Suprapubic skin (tissue), 4 donors: ENCODE measurements around the gene CHST15. TPM values are rescaled to one million over a fixed set of nuclear protein-coding genes. Genes with fewer than 3 reads are reported as not detected.

ENCODE experiments used
- DNase-seq, 2 donors: peaks; one replicate each; pipeline ENCODE4 v3.0.0-alpha.2; 2019; ENCODE audit warnings: low spot score in 2 of 2
- H3K27ac ChIP-seq: fragments of 200-600 bp; sonication (generic); one replicate; pipeline ENCODE4 v1.5.1; 2019
- H3K27me3 ChIP-seq: fragments of 200-600 bp; sonication (generic); one replicate; pipeline ENCODE4 v1.5.1; 2019
- H3K36me3 ChIP-seq: fragments of 200-600 bp; sonication (generic); one replicate; pipeline ENCODE4 v1.5.1; 2019
- H3K4me1 ChIP-seq: fragments of 200-600 bp; sonication (generic); one replicate; pipeline ENCODE4 v1.5.1; 2019
- H3K4me3 ChIP-seq: fragments of 200-600 bp; sonication (generic); one replicate; pipeline ENCODE4 v1.5.1; 2019; ENCODE audit warnings: mild to moderate bottlenecking
- H3K9me3 ChIP-seq: fragments of 200-600 bp; sonication (generic); one replicate; pipeline ENCODE4 v1.5.1; 2019
- EP300 ChIP-seq: sonication (generic); formaldehyde crosslinking; IDR thresholded peaks from one replicate; pipeline ENCODE4 v1.6.1; 2017; ENCODE audit warnings: antibody characterized with exemption
- POLR2A ChIP-seq, 2 donors: fragments of 450-650 bp; IDR thresholded peaks; one replicate each; pipeline ENCODE4 v1.6.1; 2017; ENCODE audit warnings: antibody characterized with exemption in 2 of 2, mild to moderate bottlenecking in 2 of 2, moderate library complexity in 2 of 2
- POLR2AphosphoS5 ChIP-seq, 3 donors: sonication (generic); formaldehyde crosslinking; IDR thresholded peaks; one replicate each; pipeline ENCODE4 v1.6.1; 2017; ENCODE audit warnings: antibody characterized with exemption in 3 of 3
- WGBS: methylation state at CpG from one replicate; pipeline ENCODE4 v1.1.5; 2018; 5-methylcytosine and 5-hydroxymethylcytosine counted together
- total RNA-seq, 4 donors: library from RNA; depleted of rRNA; stranded (reverse); fragments of >200 nt; gene quantifications; one replicate each; pipeline ENCODE4 v1.1.0, GENCODE V29; 2016
- TF ChIP-seq, protein P1 (sequence below), 2 donors: fragments of 200-600 bp in 1 of 2; fragments of 450-650 bp in 1 of 2; sonication (generic) in 1 of 2; IDR thresholded peaks; one replicate each; pipeline ENCODE4 v1.5.1; 2016 to 2019; ENCODE audit warnings: antibody characterized with exemption in 2 of 2, mild to moderate bottlenecking in 1 of 2, moderate library complexity in 1 of 2

The CHST15 gene
- total RNA-seq, 4 donors from 2014 or later = 20.6 to 59.1 (median 22.8) TPM

DNA sequence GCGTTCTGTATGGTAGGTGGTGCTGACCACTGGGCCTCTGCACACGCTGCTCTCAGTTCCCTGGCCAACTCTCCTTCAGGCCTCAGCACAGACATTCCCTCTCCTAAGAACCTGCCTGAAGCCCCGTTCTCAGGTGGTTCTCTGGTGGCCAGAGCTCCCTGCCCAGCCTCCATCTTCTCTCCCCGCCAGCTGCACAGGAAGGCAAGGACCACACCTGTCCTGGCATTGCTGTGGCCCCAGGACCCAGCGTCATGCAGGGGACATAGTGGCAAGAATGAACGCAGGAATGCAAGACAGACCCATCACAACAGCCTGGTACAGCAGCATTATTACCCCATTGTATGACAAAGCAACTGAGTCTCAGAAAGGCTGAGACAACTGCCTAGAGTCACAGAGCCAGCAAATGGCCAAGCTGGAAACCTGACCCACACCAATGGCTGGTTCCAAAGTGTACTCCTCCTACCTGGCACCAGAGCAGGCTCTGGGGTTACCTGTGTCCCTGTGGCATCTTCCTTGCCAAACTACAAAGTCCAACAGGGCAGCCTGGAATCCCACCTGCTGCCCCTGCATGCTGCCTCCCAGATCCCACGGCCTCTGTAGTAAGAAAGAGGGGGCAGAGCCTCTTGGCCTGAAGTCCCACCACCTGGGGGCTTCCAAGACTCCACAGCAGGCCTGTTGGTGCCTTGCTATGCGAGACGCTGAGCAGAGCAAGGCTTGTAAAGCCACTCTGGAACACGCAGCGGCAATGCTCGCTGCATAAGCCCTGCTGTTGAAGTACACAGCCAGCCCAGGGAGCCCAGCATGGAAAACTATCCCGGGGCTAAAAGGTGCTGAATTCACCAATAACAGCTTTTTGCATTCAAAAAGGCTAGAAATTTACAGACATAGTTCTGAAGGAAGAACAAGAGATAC, 73.3 kb downstream of the CHST15 start:
- H3K4me3 ChIP-seq = no peak overlapping the region
- no peak for DNase-seq
- WGBS = 83% methylated on average over 10 of the region's 13 CpGs
- H3K4me1 ChIP-seq = peaks cover 7% of the 10 kb centered on the region
- peaks cover 15% of the 10 kb centered on the region for H3K36me3 ChIP-seq
- no peaks in the 10 kb centered on the region for H3K9me3 ChIP-seq
- TF ChIP-seq EP300 (no peak), POLR2AphosphoS5 (IDR thresholded peaks at IDR 0.05) (no peak), POLR2A (IDR thresholded peaks at IDR 0.05) (no peak)
- TF ChIP-seq, protein P1, sequence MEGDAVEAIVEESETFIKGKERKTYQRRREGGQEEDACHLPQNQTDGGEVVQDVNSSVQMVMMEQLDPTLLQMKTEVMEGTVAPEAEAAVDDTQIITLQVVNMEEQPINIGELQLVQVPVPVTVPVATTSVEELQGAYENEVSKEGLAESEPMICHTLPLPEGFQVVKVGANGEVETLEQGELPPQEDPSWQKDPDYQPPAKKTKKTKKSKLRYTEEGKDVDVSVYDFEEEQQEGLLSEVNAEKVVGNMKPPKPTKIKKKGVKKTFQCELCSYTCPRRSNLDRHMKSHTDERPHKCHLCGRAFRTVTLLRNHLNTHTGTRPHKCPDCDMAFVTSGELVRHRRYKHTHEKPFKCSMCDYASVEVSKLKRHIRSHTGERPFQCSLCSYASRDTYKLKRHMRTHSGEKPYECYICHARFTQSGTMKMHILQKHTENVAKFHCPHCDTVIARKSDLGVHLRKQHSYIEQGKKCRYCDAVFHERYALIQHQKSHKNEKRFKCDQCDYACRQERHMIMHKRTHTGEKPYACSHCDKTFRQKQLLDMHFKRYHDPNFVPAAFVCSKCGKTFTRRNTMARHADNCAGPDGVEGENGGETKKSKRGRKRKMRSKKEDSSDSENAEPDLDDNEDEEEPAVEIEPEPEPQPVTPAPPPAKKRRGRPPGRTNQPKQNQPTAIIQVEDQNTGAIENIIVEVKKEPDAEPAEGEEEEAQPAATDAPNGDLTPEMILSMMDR (IDR thresholded peaks at IDR 0.05) = no peak
- peaks cover 6% of the 10 kb centered on the region for H3K27me3 ChIP-seq
- no peak overlapping the region for H3K27ac ChIP-seq

DNA sequence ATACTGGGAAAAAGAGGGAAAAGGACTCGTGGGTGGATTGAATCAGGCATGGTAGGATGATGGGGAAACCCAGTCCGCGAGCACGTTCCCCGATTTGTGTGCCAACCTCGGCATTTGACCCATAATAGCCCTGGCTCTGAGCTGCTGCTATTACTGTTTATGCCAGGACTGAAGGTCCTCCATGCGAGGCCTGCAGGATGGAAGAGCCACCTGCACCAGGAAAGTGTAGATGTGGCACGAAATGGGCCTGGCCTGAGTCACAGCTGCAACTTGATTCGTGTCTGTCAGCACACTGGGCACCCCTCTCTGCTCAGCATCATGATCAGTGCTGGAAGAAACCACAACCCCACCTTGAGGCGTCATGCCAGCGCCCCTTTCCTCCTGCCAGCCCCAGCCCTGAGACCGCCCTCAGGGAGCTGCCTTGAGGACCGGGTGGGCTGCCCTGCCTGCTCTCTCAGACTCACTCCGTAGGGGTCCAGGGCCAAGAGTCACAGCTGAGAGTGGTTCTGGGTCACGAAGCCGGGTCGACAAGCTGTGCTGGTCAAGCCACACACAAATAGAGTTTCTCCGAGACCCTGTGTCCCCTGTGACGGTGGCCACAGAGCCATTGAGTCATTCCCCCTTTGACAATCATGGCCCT, 74.4 kb downstream of the CHST15 start:
- Histone ChIP-seq H3K4me3 (no peak overlapping the region), H3K4me1 (peaks cover 7% of the 10 kb centered on the region), H3K9me3 (no peaks in the 10 kb centered on the region), H3K27me3 (no peaks in the 10 kb centered on the region), H3K36me3 (peaks cover 19% of the 10 kb centered on the region), H3K27ac (no peak overlapping the region)
- 84% methylated on average over 11 of the region's 19 CpGs for WGBS
- TF ChIP-seq POLR2AphosphoS5 (IDR thresholded peaks at IDR 0.05) (no peak), POLR2A (IDR thresholded peaks at IDR 0.05) (no peak), EP300 (no peak)
- TF ChIP-seq, protein P1 (IDR thresholded peaks at IDR 0.05) = no peak
- DNase-seq = no peak

DNA sequence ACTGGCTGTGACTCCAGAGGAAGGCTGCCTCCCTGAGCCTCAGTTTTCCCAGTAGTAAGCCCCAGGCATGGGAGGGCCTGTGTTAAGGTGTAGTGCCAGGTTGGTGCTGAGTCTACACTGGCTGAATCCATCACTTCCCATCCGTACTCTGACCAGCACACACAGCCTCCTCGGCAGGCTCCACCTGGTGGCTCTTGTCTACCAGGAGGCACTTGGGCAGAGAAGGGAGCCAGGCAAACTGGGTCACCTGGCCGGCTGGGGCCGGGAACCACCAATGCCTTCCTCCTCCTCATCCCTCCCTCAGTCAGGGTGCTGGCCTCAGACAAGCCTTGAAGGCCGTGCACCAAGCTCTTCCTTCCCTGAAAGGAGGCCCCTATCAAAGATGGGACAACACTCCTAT, 75.7 kb downstream of the CHST15 start:
- no peak for DNase-seq
- peaks cover 7% of the 10 kb centered on the region for H3K4me1 ChIP-seq
- TF ChIP-seq POLR2AphosphoS5 (IDR thresholded peaks at IDR 0.05) (no peak), POLR2A (IDR thresholded peaks at IDR 0.05) (no peak), EP300 (no peak)
- TF ChIP-seq, protein P1 (IDR thresholded peaks at IDR 0.05) = no peak
- no peak overlapping the region for H3K27ac ChIP-seq
- no peaks in the 10 kb centered on the region for H3K27me3 ChIP-seq
- H3K4me3 ChIP-seq = no peak overlapping the region
- H3K36me3 ChIP-seq = peaks cover 24% of the 10 kb centered on the region
- H3K9me3 ChIP-seq = peaks cover 6% of the 10 kb centered on the region
- 87% methylated on average over 5 of the region's 5 CpGs for WGBS

DNA sequence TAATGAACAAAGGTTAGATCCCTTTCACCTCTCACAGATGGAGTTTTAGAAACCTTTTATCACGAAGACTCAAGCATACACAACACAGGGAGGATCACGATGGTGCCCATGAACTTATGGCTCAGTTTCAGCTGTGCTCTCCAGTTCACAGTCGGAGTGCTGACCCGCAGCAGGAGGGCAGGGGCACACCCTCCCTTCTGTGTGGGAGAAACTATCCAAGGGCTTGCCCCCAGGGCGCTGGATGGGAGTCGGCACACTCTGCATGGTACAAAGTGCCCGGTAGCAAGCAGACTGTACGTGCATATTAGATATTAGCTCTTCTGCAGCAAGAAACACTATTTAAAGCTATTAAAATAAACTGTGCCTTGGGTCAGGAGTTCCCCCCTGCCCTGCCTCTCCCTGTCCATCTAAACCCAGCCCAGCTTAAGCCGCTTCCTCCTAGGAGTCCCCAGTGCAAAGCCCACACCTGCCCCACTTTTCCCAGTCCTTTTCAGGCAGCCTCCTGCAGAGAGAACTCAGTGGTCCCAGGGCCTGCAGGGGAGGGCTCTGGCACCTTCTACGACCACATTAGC, 76.5 kb downstream of the CHST15 start:
- 65% methylated on average over 4 of the region's 10 CpGs for WGBS
- peaks cover 6% of the 10 kb centered on the region for H3K9me3 ChIP-seq
- no peaks in the 10 kb centered on the region for H3K27me3 ChIP-seq
- TF ChIP-seq EP300 (no peak), POLR2A (IDR thresholded peaks at IDR 0.05) (no peak), POLR2AphosphoS5 (IDR thresholded peaks at IDR 0.05) (no peak)
- TF ChIP-seq, protein P1 (IDR thresholded peaks at IDR 0.05) = no peak
- H3K27ac ChIP-seq = no peak overlapping the region
- peaks cover 7% of the 10 kb centered on the region for H3K4me1 ChIP-seq
- no peak overlapping the region for H3K4me3 ChIP-seq
- H3K36me3 ChIP-seq = peaks cover 24% of the 10 kb centered on the region
- DNase-seq = no peak

DNA sequence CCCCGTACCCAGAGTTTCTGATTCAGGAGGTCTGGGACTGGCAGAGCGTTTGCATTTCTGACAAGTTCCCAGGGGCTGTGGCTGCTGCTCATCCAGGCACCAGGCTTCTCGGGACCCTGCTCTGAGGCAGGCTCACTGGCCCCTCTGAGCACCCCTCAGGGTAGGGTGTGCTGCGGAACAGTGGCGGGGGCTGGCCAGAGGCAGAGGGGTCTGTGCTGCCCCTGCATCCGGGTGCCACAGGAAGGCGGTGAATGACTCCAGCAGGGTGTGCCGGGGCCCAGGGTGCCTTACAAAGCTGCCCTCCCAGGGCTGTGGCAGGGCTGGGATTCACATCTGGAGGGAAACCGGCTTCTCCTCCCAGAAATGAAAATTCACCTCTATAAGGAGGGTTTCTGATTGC, 77.4 kb downstream of the CHST15 start:
- Histone ChIP-seq H3K4me1 (no peaks in the 10 kb centered on the region), H3K27ac (no peak overlapping the region), H3K36me3 (peaks cover 31% of the 10 kb centered on the region), H3K27me3 (no peaks in the 10 kb centered on the region), H3K4me3 (no peak overlapping the region), H3K9me3 (peaks cover 6% of the 10 kb centered on the region)
- no peak for DNase-seq
- TF ChIP-seq EP300 = no peak
- TF ChIP-seq POLR2AphosphoS5 (IDR thresholded peaks at IDR 0.05) = no peak
- TF ChIP-seq POLR2A (IDR thresholded peaks at IDR 0.05) = no peak
- TF ChIP-seq, protein P1 (IDR thresholded peaks at IDR 0.05) = no peak
- 88% methylated on average over 1 of the region's 9 CpGs for WGBS
